ENCODE measurements around the gene ANKRD2.
"Not testable (repeated sequence)": the region's sequence is repeated elsewhere in the genome, so short reads cannot be mapped to it uniquely, and the experiment has no call there.

GRCh38 chr10:97561386-97562077 lies 11.0 kb upstream of the ANKRD2 start:
- not testable (repeated sequence) for TF ChIP-seq CTCF (IDR thresholded peaks at IDR 0.05; ENCODE audit: borderline replicate concordance, extremely low read depth, low read length, poor library complexity, severe bottlenecking); EZH2 (IDR thresholded peaks at IDR 0.05; ENCODE audit: borderline replicate concordance, low read depth, low read length, severe bottlenecking)

All from DND-41 (cell line).